GM21786 (cell line): ENCODE results near the gene ADAMTS6.

Experiments used
- ATAC-seq: cut with Tn5 transposase; IDR thresholded peaks from one replicate; pipeline ENCODE4 v1.9.1; 2021; ENCODE audit not compliant: unreplicated experiment

ADAMTS6 gene

DNA sequence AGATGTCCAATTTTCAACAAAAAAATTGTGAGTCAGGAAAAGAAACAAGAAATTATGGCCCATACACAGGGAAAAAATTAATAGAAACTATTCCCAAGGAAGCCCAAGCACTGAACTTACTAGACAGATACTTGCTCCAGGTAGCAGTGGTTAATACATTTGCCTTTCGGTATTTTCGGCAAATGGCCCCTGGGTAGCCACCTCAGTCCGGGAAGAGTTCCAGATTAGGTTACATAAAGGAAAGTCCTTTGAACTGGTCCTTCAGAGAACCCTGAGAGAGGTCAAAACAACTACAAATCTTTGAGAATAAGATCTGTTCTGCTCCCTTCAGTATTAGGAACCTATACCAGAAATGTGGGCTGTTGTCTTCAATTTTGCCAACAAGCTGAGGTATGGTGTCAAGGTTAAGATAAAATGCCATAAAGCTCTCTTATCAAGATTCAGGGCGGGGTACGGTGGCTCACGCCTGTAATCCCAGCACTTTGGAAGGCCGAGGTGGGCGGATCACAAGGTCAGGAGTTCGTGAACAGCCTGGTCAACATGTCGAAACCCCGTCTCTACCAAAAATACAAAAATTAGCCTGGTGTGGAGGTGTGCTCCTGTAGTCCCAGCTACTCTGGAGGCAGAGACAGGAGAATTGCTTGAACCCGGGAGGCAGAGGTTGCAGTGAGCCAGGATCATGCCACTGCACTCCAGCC is 369.6 kb downstream of the ADAMTS6 start:
- no peak for ATAC-seq

DNA sequence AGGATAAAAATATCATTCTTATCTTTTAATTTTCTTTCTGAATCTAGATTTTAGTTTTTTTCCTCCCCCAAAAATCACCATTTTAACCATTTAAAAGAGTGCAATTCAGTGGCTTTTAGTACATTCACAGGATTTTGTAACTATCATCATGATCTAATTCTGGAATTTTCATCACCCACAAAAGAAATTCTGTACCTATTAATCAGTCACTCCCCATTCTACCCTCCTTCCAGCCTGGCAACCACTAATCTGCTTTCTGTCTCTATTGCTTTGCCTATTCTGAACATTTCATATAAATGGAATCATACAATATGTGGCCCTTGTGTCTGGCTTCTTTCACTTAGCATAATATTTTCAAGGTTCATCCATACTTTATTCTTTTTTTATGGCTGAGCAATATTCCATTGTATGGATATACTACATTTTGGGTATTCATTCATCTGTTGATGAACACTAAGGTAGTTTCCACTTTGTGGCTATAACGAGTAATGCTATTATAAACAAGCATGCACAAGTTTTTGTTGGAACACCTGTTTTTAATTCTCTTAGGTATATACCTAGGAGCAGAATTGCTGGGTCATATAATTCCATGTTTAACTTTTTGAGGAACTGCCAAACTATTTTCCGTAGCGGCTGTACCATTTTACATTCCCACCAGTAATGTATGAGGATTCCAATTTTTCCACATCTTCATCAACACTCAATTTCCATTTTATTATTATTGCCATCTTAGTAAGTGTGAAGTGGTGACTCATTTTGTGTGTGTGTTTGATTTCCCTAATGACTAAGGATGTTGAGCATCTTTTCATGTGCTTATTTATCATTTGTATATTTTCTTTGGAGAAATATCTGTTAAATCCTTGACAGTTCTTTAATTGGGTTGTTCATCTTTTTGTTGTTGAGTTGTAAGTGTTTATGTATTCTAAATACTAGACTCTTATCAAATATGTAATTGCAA is 372.7 kb downstream of the ADAMTS6 start:
- ATAC-seq, result no peak

DNA sequence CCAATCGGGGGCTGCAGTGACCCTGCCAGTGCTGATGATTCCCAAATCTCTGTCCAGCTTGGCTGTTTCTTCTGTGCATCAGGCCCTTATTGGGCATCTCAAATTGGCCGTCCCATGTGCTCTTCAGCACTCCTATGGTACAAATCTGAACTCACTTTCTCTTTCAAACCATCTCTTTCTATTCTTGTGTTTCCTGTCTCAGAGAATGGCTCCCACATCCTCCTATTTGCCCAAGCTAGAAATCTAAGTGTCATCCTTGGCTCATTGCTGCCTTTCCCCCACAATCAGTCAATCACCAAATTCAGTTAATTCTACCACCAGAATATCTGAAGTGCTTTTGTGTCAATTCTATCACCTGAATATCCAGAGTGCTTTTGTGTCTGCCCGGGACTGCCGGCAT is 376.4 kb downstream of the ADAMTS6 start:
- peak; percentile 45 for ATAC-seq

- ATAC-seq, result no peak
Measured at GRCh38 chr5:65104831-65105230, 376.9 kb downstream of the ADAMTS6 start.

GRCh38 chr5:65103756-65104440 is 377.8 kb downstream of the ADAMTS6 start:
- ATAC-seq, result no peak

- peak; percentile 46 for ATAC-seq
Measured at GRCh38 chr5:65102976-65103711, 378.6 kb downstream of the ADAMTS6 start.

- ATAC-seq, result peak; percentile 20
Measured at GRCh38 chr5:65102371-65102975, 379.2 kb downstream of the ADAMTS6 start.

DNA sequence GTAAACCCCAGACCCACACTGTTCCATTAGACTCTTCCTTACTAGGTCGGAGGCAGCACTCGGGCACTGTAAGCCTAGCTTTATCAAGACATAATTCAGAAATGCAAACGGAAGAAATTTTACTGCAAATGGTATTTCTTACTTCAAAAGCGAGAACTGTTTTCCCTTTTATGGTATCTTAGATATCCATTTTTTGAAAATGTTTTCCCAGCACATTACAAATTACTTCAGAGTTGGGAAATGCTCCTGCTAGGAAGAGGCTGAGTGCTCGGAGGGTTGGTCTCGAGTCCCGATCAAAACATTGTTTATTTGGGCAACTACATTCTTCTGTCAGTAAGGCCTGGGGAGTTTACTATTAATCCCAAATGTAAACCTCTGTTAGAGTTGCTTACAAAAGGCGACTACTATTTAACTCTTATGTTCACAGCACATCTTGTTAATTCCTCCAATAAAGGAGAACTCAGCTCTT is 380.1 kb downstream of the ADAMTS6 start:
- no peak for ATAC-seq

DNA sequence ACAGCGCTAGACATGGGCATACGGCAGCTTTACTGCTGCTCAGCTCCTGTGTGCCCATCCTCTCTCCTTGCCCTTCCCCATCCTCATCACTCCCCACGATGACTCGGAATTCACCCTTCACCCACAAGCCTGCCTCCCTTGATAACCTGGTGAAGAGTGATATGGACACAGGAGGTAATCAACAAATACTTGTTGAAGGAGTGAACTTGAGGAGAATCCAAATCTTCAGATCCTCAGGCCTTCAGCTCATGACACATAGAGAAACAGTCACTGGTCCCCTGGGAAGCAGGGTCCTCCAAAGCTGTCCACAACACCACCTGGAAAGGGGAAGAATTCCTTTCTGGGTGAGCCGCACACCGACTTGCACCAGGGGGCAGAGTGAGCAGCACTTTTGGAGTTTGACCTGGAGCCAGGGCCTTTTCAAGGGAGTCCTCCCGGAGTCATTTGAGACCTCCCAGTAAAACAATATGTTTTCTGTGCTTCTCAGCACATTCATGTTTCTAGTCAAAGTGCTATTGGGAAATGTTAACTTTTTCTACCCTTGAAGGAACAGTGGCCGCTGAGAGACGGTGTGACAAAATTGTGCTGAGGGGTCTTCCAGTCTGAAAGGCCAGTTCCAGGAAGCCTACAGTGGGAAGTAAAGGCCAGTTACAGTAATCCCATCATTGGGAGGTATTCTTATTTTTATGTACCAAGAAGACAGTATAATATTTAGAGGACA is 380.6 kb downstream of the ADAMTS6 start:
- no peak for ATAC-seq
